Measurements from ENCODE around the gene YAE1. TPM values are rescaled to one million over a fixed set of nuclear protein-coding genes. Genes with fewer than 3 reads are reported as not detected.

Gene YAE1, protein sequence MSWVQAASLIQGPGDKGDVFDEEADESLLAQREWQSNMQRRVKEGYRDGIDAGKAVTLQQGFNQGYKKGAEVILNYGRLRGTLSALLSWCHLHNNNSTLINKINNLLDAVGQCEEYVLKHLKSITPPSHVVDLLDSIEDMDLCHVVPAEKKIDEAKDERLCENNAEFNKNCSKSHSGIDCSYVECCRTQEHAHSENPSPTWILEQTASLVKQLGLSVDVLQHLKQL
- total RNA-seq = 42.5 and 44.0 TPM in 2 replicates
- long read RNA-seq, transcript YAE1-201 (3 exons, 899 nt) = major isoform, 16 of 48 reads
- long read RNA-seq, transcript YAE1-205 (2 exons, 660 nt) = minor isoform, 7 of 48 reads
- long read RNA-seq, transcript YAE1-202 (3 exons, 968 nt) = minor isoform, 7 of 48 reads
- long read RNA-seq, partial matches to known transcripts = 0 of 48 reads
- long read RNA-seq, other reads (novel, unspliced or antisense) = 18 of 48 reads

DNA sequence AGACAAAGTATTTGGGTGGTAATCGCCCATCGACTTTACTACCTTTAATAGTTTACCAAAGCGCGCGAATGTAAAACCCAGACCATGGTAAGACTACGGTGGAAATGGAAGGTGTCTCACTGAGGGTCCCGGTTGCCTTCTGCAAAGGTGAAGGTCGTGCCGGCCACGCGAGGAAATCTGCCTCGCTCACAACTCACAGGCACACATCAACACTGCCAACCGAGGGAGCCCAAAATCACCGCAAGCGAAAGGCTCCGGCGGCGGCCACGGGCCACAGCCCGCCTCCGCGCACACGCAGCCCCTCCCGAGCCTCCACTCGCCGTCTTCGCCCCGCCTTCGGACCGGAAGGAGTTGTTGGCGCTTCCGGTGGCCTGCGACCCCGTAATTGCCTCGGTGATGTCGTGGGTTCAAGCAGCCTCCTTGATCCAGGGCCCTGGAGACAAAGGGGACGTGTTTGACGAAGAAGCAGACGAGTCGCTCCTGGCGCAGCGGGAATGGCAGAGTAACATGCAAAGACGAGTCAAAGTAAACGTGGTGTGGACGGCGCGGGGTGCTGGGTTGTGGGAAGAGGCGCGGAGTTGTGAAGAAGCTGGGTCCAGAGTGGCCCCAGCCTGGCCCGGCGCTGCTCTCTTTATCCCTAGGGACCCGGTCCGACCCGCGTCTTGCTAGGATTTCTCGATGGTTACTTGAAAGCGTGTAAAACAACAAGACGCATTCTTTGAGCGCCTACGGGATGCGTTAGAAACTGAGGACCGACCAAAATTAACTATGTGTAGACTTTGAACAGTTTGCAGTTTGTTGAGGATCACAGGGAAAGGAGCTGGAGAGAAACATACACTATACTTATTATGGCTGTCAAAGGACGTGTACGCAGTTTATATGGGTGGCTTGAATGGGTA, at the start of gene YAE1:
Gene YAE1, plus strand, starts transcription at position 382 of the 899 bp plus-strand sequence. Its CDS starts 15 bp downstream, at position 397.
- Mint-ChIP-seq H3K27ac (ENCODE audit: unreplicated experiment) (peak within 1 kb of the TSS; percentile 100), H3K4me3 (peak within 1 kb of the TSS; percentile 96)

DNA sequence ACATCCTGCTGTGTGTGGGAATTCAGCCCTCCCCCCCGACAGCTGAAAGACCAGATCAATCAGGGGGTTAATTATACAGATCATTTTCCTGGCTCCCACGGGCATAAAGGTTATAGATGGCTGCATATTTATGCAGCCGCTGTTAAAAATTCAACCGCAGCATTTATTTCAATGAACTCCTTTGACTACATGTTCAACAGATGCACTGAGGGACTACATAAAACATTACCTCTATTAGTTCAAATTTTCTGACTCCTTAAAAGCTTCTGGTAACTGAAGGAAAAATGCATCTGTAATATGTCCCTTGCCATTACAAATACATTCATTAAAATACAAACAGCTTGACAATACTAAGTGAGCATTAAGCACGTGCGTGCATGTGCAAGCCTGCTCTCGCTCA, 49.7 kb upstream of the YAE1 start:
- TF ChIP-seq, protein P1, sequence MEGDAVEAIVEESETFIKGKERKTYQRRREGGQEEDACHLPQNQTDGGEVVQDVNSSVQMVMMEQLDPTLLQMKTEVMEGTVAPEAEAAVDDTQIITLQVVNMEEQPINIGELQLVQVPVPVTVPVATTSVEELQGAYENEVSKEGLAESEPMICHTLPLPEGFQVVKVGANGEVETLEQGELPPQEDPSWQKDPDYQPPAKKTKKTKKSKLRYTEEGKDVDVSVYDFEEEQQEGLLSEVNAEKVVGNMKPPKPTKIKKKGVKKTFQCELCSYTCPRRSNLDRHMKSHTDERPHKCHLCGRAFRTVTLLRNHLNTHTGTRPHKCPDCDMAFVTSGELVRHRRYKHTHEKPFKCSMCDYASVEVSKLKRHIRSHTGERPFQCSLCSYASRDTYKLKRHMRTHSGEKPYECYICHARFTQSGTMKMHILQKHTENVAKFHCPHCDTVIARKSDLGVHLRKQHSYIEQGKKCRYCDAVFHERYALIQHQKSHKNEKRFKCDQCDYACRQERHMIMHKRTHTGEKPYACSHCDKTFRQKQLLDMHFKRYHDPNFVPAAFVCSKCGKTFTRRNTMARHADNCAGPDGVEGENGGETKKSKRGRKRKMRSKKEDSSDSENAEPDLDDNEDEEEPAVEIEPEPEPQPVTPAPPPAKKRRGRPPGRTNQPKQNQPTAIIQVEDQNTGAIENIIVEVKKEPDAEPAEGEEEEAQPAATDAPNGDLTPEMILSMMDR (conservative IDR thresholded peaks at IDR 0.05) = no peak
- Mint-ChIP-seq H3K4me3 (no peak overlapping the region), H3K9me3 (no peaks in the 10 kb centered on the region), H3K27ac (ENCODE audit: unreplicated experiment) (no peak overlapping the region), H3K4me1 (no peaks in the 10 kb centered on the region), H3K27me3 (ENCODE audit: low read depth) (no peaks in the 10 kb centered on the region), H3K36me3 (ENCODE audit: low read depth) (no peaks in the 10 kb centered on the region)
- DNase-seq (ENCODE audit: low read depth, low spot score) = no peak

More for the DNA sequence above, at the start of gene YAE1:
- peak; percentile 84 for DNase-seq (ENCODE audit: low read depth, low spot score)
- TF ChIP-seq, protein P1 (conservative IDR thresholded peaks at IDR 0.05) = no peak
- Mint-ChIP-seq H3K4me1 (peaks cover 31% of the 10 kb centered on the region), H3K27me3 (ENCODE audit: low read depth) (no peaks in the 10 kb centered on the region), H3K9me3 (no peaks in the 10 kb centered on the region), H3K36me3 (ENCODE audit: low read depth) (peaks cover 2% of the 10 kb centered on the region)

DNA sequence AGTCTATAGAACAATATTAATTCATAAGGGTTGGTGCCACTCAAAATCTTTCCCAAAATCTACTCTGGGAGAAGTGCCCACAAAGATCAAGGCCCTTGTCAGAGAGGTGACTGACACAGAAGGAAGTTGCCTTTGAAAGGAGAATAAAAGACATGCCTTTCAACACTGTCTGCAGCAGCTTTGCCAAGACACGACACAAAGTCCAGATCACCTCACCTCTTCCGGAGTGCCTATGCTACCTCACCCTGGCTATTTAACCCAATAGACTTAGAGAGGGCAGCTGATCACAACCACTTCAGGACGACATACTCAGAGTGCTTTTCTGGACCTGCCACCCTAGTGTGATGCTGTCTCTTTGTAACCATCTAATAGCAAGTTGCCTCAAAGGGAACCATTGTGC, 49.0 kb upstream of the YAE1 start:
- no peak overlapping the region for H3K27ac Mint-ChIP-seq (ENCODE audit: unreplicated experiment)

DNA sequence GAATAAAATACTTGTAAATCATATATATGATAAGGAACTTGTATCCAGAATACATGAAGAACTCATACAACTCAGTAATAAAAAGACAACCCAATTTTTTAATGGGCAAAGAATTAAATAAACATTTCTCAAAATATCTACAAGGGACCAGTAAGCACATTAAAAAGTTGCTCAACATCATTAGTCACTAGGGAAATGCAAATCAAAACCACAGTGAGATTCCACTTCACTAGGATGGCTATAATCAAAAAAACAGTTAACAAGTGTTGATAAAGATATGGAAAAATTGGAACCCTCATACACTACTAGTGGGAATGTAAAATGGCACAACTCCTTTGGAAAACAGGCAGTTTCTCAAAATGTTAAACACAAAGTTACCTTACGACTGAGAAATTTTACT, 40.3 kb upstream of the YAE1 start:
- H3K4me3 Mint-ChIP-seq = no peak overlapping the region
- no peaks in the 10 kb centered on the region for H3K9me3 Mint-ChIP-seq
- TF ChIP-seq, protein P1 (conservative IDR thresholded peaks at IDR 0.05) = no peak
- H3K27ac Mint-ChIP-seq (ENCODE audit: unreplicated experiment) = no peak overlapping the region
- no peaks in the 10 kb centered on the region for H3K36me3 Mint-ChIP-seq (ENCODE audit: low read depth)
- H3K4me1 Mint-ChIP-seq = peaks cover 8% of the 10 kb centered on the region
- H3K27me3 Mint-ChIP-seq (ENCODE audit: low read depth) = no peaks in the 10 kb centered on the region
- DNase-seq (ENCODE audit: low read depth, low spot score) = no peak

More for the DNA sequence above, 49.0 kb upstream of the YAE1 start:
- TF ChIP-seq, protein P1 (conservative IDR thresholded peaks at IDR 0.05) = no peak
- H3K4me1 Mint-ChIP-seq = no peaks in the 10 kb centered on the region
- no peaks in the 10 kb centered on the region for H3K36me3 Mint-ChIP-seq (ENCODE audit: low read depth)
- no peaks in the 10 kb centered on the region for H3K9me3 Mint-ChIP-seq
- no peaks in the 10 kb centered on the region for H3K27me3 Mint-ChIP-seq (ENCODE audit: low read depth)
- H3K4me3 Mint-ChIP-seq = no peak overlapping the region
- DNase-seq (ENCODE audit: low read depth, low spot score) = no peak

DNA sequence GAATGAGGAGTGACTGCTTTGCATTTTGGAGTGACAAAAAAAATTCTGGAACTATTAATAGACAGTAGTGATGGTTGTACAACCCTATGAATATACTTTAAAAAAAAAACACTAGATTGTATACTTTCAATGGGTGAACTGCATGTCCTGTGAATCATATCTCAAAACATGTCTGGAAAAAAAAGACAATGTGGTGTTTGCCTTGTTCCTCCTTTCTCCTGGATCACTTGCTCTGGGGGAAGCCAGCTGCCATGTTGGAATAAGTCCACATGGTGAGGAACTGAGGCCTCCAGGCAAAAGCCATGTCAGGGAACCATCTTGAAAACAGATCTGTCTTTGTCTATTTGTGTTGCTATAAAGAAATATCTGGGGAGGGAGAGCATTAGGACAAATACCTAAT, 39.5 kb upstream of the YAE1 start:
- H3K27ac Mint-ChIP-seq (ENCODE audit: unreplicated experiment) = no peak overlapping the region
- DNase-seq (ENCODE audit: low read depth, low spot score) = no peak
- no peak overlapping the region for H3K4me3 Mint-ChIP-seq
- H3K36me3 Mint-ChIP-seq (ENCODE audit: low read depth) = no peaks in the 10 kb centered on the region
- H3K27me3 Mint-ChIP-seq (ENCODE audit: low read depth) = no peaks in the 10 kb centered on the region
- TF ChIP-seq, protein P1 (conservative IDR thresholded peaks at IDR 0.05) = no peak
- H3K9me3 Mint-ChIP-seq = no peaks in the 10 kb centered on the region
- H3K4me1 Mint-ChIP-seq = peaks cover 12% of the 10 kb centered on the region

All from neural crest cell (in vitro differentiated cells).